H9 (cell line): ENCODE data around the gene TSPAN5. TPM values are rescaled to one million over a fixed set of nuclear protein-coding genes. Genes with fewer than 3 reads are reported as not detected.

ENCODE experiments used
- DNase-seq: peaks from one replicate; pipeline ENCODE4 v3.0.0-alpha.2; 2017
- H2AFZ ChIP-seq: one replicate; pipeline ENCODE4 v1.6.1; 2013; ENCODE audit warnings: mild to moderate bottlenecking, low read length, control low read depth, moderate library complexity
- H2AK5ac ChIP-seq: 2 replicates; pipeline ENCODE4 v1.6.1; 2013; ENCODE audit warnings: low read length, control low read depth, mixed read lengths; ENCODE audit not compliant: insufficient read length
- H2BK120ac ChIP-seq: one replicate; pipeline ENCODE4 v1.6.1; 2013; ENCODE audit warnings: low read depth, mild to moderate bottlenecking, low read length, control low read depth, inconsistent platforms; ENCODE audit not compliant: poor library complexity, severe bottlenecking
- H2BK12ac ChIP-seq: 2 replicates; pipeline ENCODE4 v1.6.1; 2013; ENCODE audit warnings: low read length, control low read depth, mixed read lengths, low read depth; ENCODE audit not compliant: insufficient read length
- H2BK15ac ChIP-seq: 2 replicates; pipeline ENCODE4 v1.6.1; 2013; ENCODE audit warnings: low read depth, low read length, control low read depth
- H2BK20ac ChIP-seq: one replicate; pipeline ENCODE4 v1.6.1; 2013; ENCODE audit warnings: low read depth, mild to moderate bottlenecking, low read length, control low read depth, inconsistent platforms; ENCODE audit not compliant: poor library complexity, severe bottlenecking
- H2BK5ac ChIP-seq: 2 replicates; pipeline ENCODE4 v1.6.1; 2013; ENCODE audit warnings: low read length, control low read depth, mixed read lengths; ENCODE audit not compliant: insufficient read length
- H3K14ac ChIP-seq: 2 replicates; pipeline ENCODE4 v1.6.1; 2013; ENCODE audit warnings: low read length, control low read depth; ENCODE audit not compliant: insufficient read depth
- H3K18ac ChIP-seq: 2 replicates; pipeline ENCODE4 v1.6.1; 2013; ENCODE audit warnings: low read depth, mild to moderate bottlenecking, mixed read lengths, low read length, control low read depth; ENCODE audit not compliant: insufficient read length
- H3K23ac ChIP-seq: 2 replicates; pipeline ENCODE4 v1.6.1; 2013; ENCODE audit warnings: low read length, control low read depth, mixed read lengths, low read depth; ENCODE audit not compliant: insufficient read length
- H3K23me2 ChIP-seq: 2 replicates; pipeline ENCODE4 v1.6.1; 2013; ENCODE audit warnings: low read depth, mild to moderate bottlenecking, mixed read lengths, low read length, control low read depth; ENCODE audit not compliant: insufficient read length, poor library complexity, severe bottlenecking
- H3K27ac ChIP-seq: 2 replicates; pipeline ENCODE4 v1.5.1; 2013; ENCODE audit warnings: low read length, control low read depth, mixed read lengths, low read depth; ENCODE audit not compliant: insufficient read length
- H3K27me3 ChIP-seq: 2 replicates; pipeline ENCODE4 v1.6.1; 2013; ENCODE audit warnings: low read length, control low read depth, inconsistent platforms; ENCODE audit not compliant: insufficient read depth
- H3K4ac ChIP-seq: 2 replicates; pipeline ENCODE4 v1.6.1; 2013; ENCODE audit warnings: low read depth, mild to moderate bottlenecking, control low read depth, inconsistent platforms, low read length, moderate library complexity
- H3K4me1 ChIP-seq: 2 replicates; pipeline ENCODE4 v1.6.1; 2013; ENCODE audit warnings: low read length, control low read depth, inconsistent platforms; ENCODE audit not compliant: insufficient read depth
- H3K4me2 ChIP-seq: 2 replicates; pipeline ENCODE4 v1.6.1; 2013; ENCODE audit warnings: low read length, control low read depth, mixed read lengths; ENCODE audit not compliant: insufficient read length, insufficient read depth
- H3K56ac ChIP-seq: 2 replicates; pipeline ENCODE4 v1.6.1; 2013; ENCODE audit warnings: low read depth, mild to moderate bottlenecking, mixed read lengths, low read length, control low read depth; ENCODE audit not compliant: insufficient read length
- H3K79me1 ChIP-seq: 2 replicates; pipeline ENCODE4 v1.6.1; 2013; ENCODE audit warnings: low read depth, mild to moderate bottlenecking, moderate library complexity, low read length, control low read depth, inconsistent platforms; ENCODE audit not compliant: insufficient read depth, poor library complexity, severe bottlenecking
- H3K79me2 ChIP-seq: 2 replicates; pipeline ENCODE4 v1.6.1; 2013; ENCODE audit warnings: low read length, control low read depth, inconsistent platforms; ENCODE audit not compliant: insufficient read depth
- H3K9ac ChIP-seq: 2 replicates; pipeline ENCODE4 v1.6.1; 2013; ENCODE audit warnings: low read length, control low read depth, mixed read lengths; ENCODE audit not compliant: insufficient read length; ENCODE audit errors: extremely low read depth
- H3K9me3 ChIP-seq: one replicate; pipeline ENCODE4 v1.6.1; 2013; ENCODE audit warnings: low read depth, low read length, inconsistent platforms; ENCODE audit not compliant: control insufficient read depth
- H3T11ph ChIP-seq: one replicate; pipeline ENCODE4 v1.6.1; 2013; ENCODE audit warnings: mild to moderate bottlenecking, low read length, control low read depth, inconsistent platforms
- H4K20me1 ChIP-seq: one replicate; pipeline ENCODE4 v1.6.1; 2013; ENCODE audit not compliant: control insufficient read depth, insufficient read length, insufficient read depth
- H4K5ac ChIP-seq: 2 replicates; pipeline ENCODE4 v1.6.1; 2013; ENCODE audit warnings: low read depth, mild to moderate bottlenecking, mixed read lengths, low read length, control low read depth; ENCODE audit not compliant: insufficient read length
- H4K8ac ChIP-seq: replicated peaks from 2 replicates; pipeline ENCODE4 v1.6.1; 2013; ENCODE audit warnings: low read length, control low read depth, mixed read lengths, low read depth; ENCODE audit not compliant: insufficient read length
- H4K91ac ChIP-seq: 2 replicates; pipeline ENCODE4 v1.6.1; 2013; ENCODE audit warnings: low read depth, mild to moderate bottlenecking, moderate library complexity, mixed read lengths, low read length, control low read depth; ENCODE audit not compliant: insufficient read length
- H3K27ac Mint-ChIP-seq, 3 experiments: 2 replicates in 2 of 3; 3 replicates in 1 of 3; pipeline ENCODE4 v1.8.0; 2020 to 2021; ENCODE audit warnings: mixed read lengths in 3 of 3, mild to moderate bottlenecking in 1 of 3, moderate library complexity in 1 of 3
- H3K27me3 Mint-ChIP-seq: 2 replicates; pipeline ENCODE4 v1.8.0; 2021; ENCODE audit warnings: low read depth, mild to moderate bottlenecking, moderate library complexity, mixed read lengths
- H3K36me3 Mint-ChIP-seq, 3 experiments: 2 replicates in 2 of 3; 3 replicates in 1 of 3; pipeline ENCODE4 v1.8.0; 2020 to 2021; ENCODE audit warnings: low read depth in 3 of 3, mixed read lengths in 3 of 3; ENCODE audit not compliant: insufficient read depth in 1 of 3
- H3K4me1 Mint-ChIP-seq, 2 experiments: 2 replicates each; pipeline ENCODE4 v1.8.0; 2020; ENCODE audit warnings: mixed read lengths in 2 of 2
- H3K4me3 Mint-ChIP-seq, 2 experiments: 2 replicates in 1 of 2; 3 replicates in 1 of 2; pipeline ENCODE4 v1.8.0; 2020 to 2021; ENCODE audit warnings: mild to moderate bottlenecking in 2 of 2, mixed read lengths in 2 of 2, moderate library complexity in 1 of 2
- H3K9me3 Mint-ChIP-seq, 2 experiments: 2 replicates in 1 of 2; 3 replicates in 1 of 2; pipeline ENCODE4 v1.8.0; 2020; ENCODE audit warnings: mild to moderate bottlenecking in 2 of 2, mixed read lengths in 2 of 2, moderate library complexity in 1 of 2
- WGBS: extraction: QIAGEN DNeasy Blood & Tissue Kit; methylation state at CpG from one replicate; pipeline ENCODE4 v1.1.7; 2013; ENCODE audit warnings: missing lambda C conversion rate, low lambda C conversion rate, mixed read lengths; ENCODE audit not compliant: insufficient read length; ENCODE audit errors: extremely low coverage; 5-methylcytosine and 5-hydroxymethylcytosine counted together
- total RNA-seq: library from RNA; stranded (reverse); gene quantifications from 2 replicates; pipeline ENCODE4 v1.2.1, GENCODE V29; 2021
- TF ChIP-seq, protein P1 (sequence below): fragments of 200-600 bp; sonication (generic); conservative IDR thresholded peaks from 3 replicates; pipeline ENCODE4 v1.8.0; 2021; ENCODE audit warnings: antibody characterized with exemption, mild to moderate bottlenecking

Gene TSPAN5
- total RNA-seq, 1 experiment from 2014 or later, result 7.0 TPM

DNA sequence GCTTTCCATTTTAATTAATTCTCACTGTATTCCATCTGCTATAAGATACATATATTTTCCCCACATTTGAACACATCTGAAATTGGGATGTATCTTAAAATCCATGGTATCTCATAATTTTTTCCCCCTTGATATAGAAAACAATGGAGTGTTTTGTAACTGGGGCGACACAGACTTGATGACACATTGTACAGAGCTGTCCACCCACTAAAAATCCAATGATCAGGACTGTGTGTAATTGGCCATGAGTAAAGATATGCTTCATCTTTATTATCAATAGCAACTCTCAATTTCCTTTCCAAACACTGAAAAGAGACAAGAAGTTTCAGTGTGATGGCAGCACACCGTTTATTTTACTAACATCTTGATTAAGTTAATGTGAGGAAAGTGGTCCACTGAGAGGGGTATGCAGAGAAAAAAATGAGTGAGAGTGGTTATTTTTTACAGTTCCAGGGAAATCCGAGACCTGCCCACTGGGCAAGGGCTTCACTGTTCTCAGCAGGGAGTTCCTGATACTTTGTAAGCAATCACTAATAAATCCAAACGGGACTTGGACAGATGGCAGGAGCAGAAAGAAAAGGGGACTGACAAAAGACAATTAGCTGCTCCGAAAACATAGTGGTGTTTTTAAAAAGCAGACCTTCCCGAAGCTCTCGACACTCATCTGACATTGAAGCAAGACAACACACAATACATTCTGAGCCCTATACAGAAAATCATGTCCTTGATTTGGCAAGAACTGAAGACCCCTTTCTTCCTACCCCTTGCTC is 149.4 kb downstream of the TSPAN5 start:
- Histone ChIP-seq H2AK5ac (no peak overlapping the region), H2BK12ac (no peak overlapping the region), H3K27ac (no peak overlapping the region), H3K79me1 (no peaks in the 10 kb centered on the region), H3K18ac (no peak overlapping the region), H3K4me2 (no peak overlapping the region), H3K79me2 (no peaks in the 10 kb centered on the region), H3K14ac (no peak overlapping the region), H3K9me3 (no peaks in the 10 kb centered on the region), H3K4me1 (no peaks in the 10 kb centered on the region; the same call in 1 of the 2 replicates), H3K23ac (no peak overlapping the region), H4K20me1 (no peaks in the 10 kb centered on the region), H2BK15ac (no peak overlapping the region), H3K4ac (no peak overlapping the region), H3T11ph (no peak overlapping the region), H2BK5ac (no peak overlapping the region), H2BK120ac (no peak overlapping the region), H3K56ac (no peak overlapping the region), H2BK20ac (no peak overlapping the region), H2AFZ (no peak overlapping the region), H4K8ac (no peak overlapping the region), H4K5ac (no peak overlapping the region), H3K9ac (no peak overlapping the region), H3K27me3 (no peaks in the 10 kb centered on the region), H4K91ac (no peak overlapping the region), H3K23me2 (no peaks in the 10 kb centered on the region)
- Mint-ChIP-seq H3K9me3 (no peaks in the 10 kb centered on the region), H3K4me3 (no peak overlapping the region), H3K27ac (no peak overlapping the region; a peak in 1 of 7 replicates), H3K27me3 (no peaks in the 10 kb centered on the region), H3K36me3 (no peaks in the 10 kb centered on the region; a peak in 1 of 7 replicates), H3K4me1 (peaks cover 11 to 20% of the 10 kb centered on the region in 2 experiments)
- TF ChIP-seq, protein P1, sequence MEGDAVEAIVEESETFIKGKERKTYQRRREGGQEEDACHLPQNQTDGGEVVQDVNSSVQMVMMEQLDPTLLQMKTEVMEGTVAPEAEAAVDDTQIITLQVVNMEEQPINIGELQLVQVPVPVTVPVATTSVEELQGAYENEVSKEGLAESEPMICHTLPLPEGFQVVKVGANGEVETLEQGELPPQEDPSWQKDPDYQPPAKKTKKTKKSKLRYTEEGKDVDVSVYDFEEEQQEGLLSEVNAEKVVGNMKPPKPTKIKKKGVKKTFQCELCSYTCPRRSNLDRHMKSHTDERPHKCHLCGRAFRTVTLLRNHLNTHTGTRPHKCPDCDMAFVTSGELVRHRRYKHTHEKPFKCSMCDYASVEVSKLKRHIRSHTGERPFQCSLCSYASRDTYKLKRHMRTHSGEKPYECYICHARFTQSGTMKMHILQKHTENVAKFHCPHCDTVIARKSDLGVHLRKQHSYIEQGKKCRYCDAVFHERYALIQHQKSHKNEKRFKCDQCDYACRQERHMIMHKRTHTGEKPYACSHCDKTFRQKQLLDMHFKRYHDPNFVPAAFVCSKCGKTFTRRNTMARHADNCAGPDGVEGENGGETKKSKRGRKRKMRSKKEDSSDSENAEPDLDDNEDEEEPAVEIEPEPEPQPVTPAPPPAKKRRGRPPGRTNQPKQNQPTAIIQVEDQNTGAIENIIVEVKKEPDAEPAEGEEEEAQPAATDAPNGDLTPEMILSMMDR, result no peak
- WGBS, result no CpG with 5 or more reads among the region's 7 CpGs
- DNase-seq, result no peak
